ENCODE results near the gene PARG. TPM values are rescaled to one million over a fixed set of nuclear protein-coding genes. Genes with fewer than 3 reads are reported as not detected.
"Not testable (repeated sequence)": the region's sequence is repeated elsewhere in the genome, so short reads cannot be mapped to it uniquely, and the experiment has no call there.

PARG gene
- total RNA-seq, 1 donor: 33.3 TPM

DNA sequence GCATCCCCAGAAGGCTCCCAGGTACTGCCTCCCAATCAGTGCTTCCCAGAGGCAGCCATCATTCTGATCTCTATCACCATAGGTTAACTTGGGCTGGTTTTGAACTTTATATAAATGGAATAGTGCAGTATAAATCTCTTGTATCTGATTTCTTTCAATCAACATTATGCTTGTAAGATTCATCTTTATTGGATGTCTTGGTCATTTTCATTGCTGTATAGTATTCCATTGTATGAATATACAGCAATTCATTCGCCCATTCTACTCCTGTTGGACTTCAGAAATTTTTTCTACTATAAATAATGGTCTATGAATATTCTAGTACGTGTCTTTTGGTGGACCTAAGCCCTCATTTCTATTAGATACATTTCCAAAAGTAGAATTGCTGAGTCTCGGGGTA lies 163.6 kb downstream of the PARG start:
- H3K4me3 ChIP-seq (ENCODE audit: low read depth, low read length): no peak overlapping the region
- TF ChIP-seq CTCF (IDR thresholded peaks at IDR 0.05; ENCODE audit: insufficient read depth, low read length): no peak
- no peak for DNase-seq (ENCODE audit: low read depth)

DNA sequence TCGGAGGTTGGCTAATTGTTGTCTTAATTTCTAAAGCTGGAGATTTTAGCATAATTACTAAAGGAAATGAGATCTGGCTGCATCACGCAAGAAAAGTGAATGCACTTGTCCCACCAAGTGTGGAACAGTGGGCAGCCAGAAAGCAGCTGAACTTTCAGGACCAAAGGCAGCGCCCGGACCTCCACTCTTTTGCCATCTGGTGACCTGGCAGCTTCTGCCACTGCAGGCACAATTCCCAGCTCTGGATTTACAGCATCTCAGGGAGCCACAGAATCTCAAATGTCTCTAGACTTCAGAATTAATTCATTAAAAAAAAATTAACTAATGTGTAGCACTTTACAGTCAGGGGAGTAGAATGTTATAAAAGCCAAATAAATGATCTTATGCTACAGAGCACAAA lies 165.0 kb downstream of the PARG start:
- no peak for DNase-seq (ENCODE audit: low read depth)
- no peak overlapping the region for H3K4me3 ChIP-seq (ENCODE audit: low read depth, low read length)
- no peak for TF ChIP-seq CTCF (IDR thresholded peaks at IDR 0.05; ENCODE audit: insufficient read depth, low read length)

- DNase-seq (ENCODE audit: low read depth): no peak
- H3K4me3 ChIP-seq (ENCODE audit: low read depth, low read length): no peak overlapping the region
- no peak for TF ChIP-seq CTCF (IDR thresholded peaks at IDR 0.05; ENCODE audit: insufficient read depth, low read length)
Observed at GRCh38 chr10:49775014-49775413, 166.8 kb downstream of the PARG start.

DNA sequence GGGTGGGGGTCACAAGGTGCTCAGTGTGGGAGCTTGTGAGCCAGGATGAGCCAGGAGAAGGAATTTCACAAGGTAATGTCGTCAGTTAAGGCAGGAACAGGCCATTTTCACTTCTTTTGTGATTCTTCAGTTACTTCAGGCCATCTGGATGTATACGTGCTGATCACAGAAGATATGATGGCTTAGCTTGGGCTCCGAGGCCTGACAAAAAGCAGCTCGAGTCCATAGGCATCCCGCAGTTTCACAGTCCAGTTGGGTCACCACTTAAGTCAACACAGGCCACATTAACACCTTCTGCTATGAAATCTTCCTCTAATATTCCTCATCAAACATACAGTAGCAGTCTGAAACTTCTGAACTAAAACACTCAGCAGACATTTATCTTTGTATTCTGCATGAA lies 168.9 kb downstream of the PARG start:
- not testable (repeated sequence) for DNase-seq (ENCODE audit: low read depth); H3K4me3 ChIP-seq (ENCODE audit: low read depth, low read length)

DNA sequence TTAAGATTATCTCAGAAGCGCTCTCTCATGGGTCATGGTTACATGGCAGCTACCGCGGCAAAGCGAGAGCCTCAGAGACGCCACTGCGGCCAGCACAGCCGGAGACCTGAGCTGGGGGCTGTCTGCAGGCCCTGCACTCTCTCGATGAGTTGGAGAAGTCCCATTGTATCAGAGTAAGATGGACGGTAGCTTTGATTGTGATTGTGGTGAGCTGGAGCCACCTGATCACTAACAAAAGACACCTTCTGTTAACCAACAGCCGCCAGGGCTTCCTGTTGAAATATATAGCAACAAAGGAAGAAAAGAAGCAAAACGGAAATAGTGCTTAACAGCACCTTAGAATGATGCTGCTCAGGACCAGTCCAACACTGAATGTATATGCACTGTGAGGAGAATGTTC lies 170.8 kb downstream of the PARG start:
- DNase-seq (ENCODE audit: low read depth); H3K4me3 ChIP-seq (ENCODE audit: low read depth, low read length): not testable (repeated sequence)

- no peak for DNase-seq (ENCODE audit: low read depth)
- no peak overlapping the region for H3K4me3 ChIP-seq (ENCODE audit: low read depth, low read length)
- TF ChIP-seq CTCF (IDR thresholded peaks at IDR 0.05; ENCODE audit: insufficient read depth, low read length): no peak
Observed at GRCh38 chr10:49769692-49770091, 172.1 kb downstream of the PARG start.

DNA sequence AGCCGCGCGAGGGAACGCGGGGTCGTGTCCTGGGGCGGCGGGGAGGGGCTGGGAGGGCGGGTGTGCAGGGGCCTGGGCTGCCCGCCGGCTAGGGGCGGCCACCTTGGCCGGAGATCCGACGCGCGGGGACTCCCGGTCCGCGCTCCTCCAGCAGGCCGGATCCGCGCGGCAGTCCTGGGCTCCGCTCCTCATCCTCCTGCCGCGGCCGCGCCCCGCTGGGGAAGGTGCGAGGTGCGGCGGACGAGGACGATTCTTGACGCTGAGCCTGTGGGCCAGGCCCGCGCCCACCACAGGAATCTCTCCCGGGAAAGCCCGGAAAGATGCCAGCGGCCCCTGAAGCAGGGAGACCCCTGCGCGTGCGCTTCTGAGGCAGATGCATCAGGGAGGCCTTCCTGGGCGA lies 173.1 kb downstream of the PARG start:
- TF ChIP-seq CTCF (IDR thresholded peaks at IDR 0.05; ENCODE audit: insufficient read depth, low read length): no peak
- no peak for DNase-seq (ENCODE audit: low read depth)
- H3K4me3 ChIP-seq (ENCODE audit: low read depth, low read length): no peak overlapping the region

GRCh38 chr10:49768329-49768728 lies 173.5 kb downstream of the PARG start:
- no peak for DNase-seq (ENCODE audit: low read depth)
- no peak overlapping the region for H3K4me3 ChIP-seq (ENCODE audit: low read depth, low read length)
- TF ChIP-seq CTCF (IDR thresholded peaks at IDR 0.05; ENCODE audit: insufficient read depth, low read length): no peak

Small RNA genes within 50 kb of the gene (small RNA-seq; reads per million reads assigned to genes)
- gene RNA5SP317 (not detected), gene SNORA74C-2 (0.25 reads per million)

Other genes with a start within 250 kb of the PARG start
- under 0.01 and 0.57 TPM in 2 replicates for gene OGDHL, start 179.7 kb downstream of the PARG start, total RNA-seq (ENCODE audit: low replicate concordance)
- gene TIMM23B, start within 50 bp of the PARG start, total RNA-seq (ENCODE audit: low replicate concordance): 15.8 and 17.2 TPM in 2 replicates
- 2.2 and 3.8 TPM in 2 replicates for gene AGAP6, start 46.4 kb upstream of the PARG start, total RNA-seq (ENCODE audit: low replicate concordance)
- gene WASHC2A, start 125.9 kb upstream of the PARG start, total RNA-seq (ENCODE audit: low replicate concordance): 52.1 and 192 TPM in 2 replicates

Measured in fibroblast of the aortic adventitia (primary cell).